Measurements from ENCODE around the gene KMT2C. TPM values are rescaled to one million over a fixed set of nuclear protein-coding genes. Genes with fewer than 3 reads are reported as not detected.

KMT2C gene
- total and polyA plus RNA-seq, 2 of the 13 experiments (the other 11 are each of a cell fraction or from before 2014, with no cell fraction given), result 7.1 to 14.4 TPM

DNA sequence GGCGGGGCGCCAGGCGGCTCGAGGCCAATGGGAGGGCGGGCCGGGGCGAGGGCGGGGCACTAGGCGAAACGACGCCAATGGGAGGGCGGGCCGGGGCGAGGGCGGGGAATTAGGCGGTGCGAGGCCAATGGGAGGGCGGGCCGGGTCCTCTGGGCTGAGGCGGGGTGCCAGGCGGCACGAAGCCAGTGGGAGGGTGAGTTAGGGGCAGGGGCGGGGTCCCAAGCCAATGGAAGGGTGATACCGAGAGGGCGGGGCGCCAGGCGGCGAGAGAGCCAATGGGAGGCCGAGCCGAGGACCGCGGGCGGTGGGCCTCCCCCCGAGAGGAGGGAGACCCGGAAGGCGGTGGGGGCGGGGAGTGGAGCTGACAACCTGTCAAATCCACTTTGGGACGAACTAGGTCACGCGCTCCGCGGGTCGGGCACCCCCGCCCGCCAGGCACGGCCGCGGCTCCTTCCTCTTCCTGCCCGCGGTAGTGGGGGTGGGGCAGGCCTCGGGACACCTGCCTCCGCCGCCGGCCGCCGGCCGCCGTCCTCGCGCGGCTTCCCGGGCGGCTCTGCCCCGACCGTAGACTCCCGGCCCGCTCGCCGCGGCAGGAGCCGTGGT is 28.0 kb upstream of the KMT2C start (continued):
- TF ChIP-seq, protein P1, sequence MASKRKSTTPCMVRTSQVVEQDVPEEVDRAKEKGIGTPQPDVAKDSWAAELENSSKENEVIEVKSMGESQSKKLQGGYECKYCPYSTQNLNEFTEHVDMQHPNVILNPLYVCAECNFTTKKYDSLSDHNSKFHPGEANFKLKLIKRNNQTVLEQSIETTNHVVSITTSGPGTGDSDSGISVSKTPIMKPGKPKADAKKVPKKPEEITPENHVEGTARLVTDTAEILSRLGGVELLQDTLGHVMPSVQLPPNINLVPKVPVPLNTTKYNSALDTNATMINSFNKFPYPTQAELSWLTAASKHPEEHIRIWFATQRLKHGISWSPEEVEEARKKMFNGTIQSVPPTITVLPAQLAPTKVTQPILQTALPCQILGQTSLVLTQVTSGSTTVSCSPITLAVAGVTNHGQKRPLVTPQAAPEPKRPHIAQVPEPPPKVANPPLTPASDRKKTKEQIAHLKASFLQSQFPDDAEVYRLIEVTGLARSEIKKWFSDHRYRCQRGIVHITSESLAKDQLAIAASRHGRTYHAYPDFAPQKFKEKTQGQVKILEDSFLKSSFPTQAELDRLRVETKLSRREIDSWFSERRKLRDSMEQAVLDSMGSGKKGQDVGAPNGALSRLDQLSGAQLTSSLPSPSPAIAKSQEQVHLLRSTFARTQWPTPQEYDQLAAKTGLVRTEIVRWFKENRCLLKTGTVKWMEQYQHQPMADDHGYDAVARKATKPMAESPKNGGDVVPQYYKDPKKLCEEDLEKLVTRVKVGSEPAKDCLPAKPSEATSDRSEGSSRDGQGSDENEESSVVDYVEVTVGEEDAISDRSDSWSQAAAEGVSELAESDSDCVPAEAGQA (IDR thresholded peaks at IDR 0.05; ENCODE audit: low read depth), result no peak
- TF ChIP-seq, protein P1 (CRISPR knock-in tag; IDR thresholded peaks at IDR 0.05; ENCODE audit: borderline replicate concordance), result 0 out of 2 replicates have a peak, but pooled peaks have one; percentile 9
- TF ChIP-seq NFYB (CRISPR knock-in tag; IDR thresholded peaks at IDR 0.05), result peak; percentile 89
- TF ChIP-seq NFYC (CRISPR knock-in tag; IDR thresholded peaks at IDR 0.05), result peak; percentile 88
- TF ChIP-seq EHMT2 (IDR thresholded peaks at IDR 0.05; ENCODE audit: borderline replicate concordance, low read depth, low read length), result no peak
- 0 out of 2 replicates have a peak, but pooled peaks have one; percentile 9 for TF ChIP-seq PCBP1 (IDR thresholded peaks at IDR 0.05; ENCODE audit: borderline replicate concordance, low read depth, low read length)
- TF ChIP-seq TFDP2 (CRISPR knock-in tag; IDR thresholded peaks at IDR 0.05), result peak; percentile 28
- TF ChIP-seq ELF3 (CRISPR knock-in tag; IDR thresholded peaks at IDR 0.05), result peak; percentile 80; the same call in 1 of the 2 replicates
- peak; percentile 61 for TF ChIP-seq BHLHE40 (IDR thresholded peaks at IDR 0.05; ENCODE audit: low read length)
- 0 out of 2 replicates have a peak, but pooled peaks have one; percentile 8 for TF ChIP-seq KDM6A (CRISPR knock-in tag; IDR thresholded peaks at IDR 0.05; ENCODE audit: low read depth)
- TF ChIP-seq HMG20A (CRISPR knock-in tag; IDR thresholded peaks at IDR 0.05; ENCODE audit: borderline replicate concordance), result no peak
- TF ChIP-seq SAP130 (CRISPR knock-in tag; IDR thresholded peaks at IDR 0.05; ENCODE audit: low read depth), result peak; percentile 93
- TF ChIP-seq, protein P2, sequence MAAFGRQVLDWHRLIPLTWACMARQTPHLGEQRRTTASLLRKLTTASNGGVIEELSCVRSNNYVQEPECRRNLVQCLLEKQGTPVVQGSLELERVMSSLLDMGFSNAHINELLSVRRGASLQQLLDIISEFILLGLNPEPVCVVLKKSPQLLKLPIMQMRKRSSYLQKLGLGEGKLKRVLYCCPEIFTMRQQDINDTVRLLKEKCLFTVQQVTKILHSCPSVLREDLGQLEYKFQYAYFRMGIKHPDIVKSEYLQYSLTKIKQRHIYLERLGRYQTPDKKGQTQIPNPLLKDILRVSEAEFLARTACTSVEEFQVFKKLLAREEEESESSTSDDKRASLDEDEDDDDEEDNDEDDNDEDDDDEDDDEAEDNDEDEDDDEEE (CRISPR knock-in tag; IDR thresholded peaks at IDR 0.05), result 0 out of 2 replicates have a peak, but pooled peaks have one; percentile 22
- 0 out of 2 replicates have a peak, but pooled peaks have one; percentile 3 for TF ChIP-seq DMAP1 (CRISPR knock-in tag; IDR thresholded peaks at IDR 0.05)
- TF ChIP-seq FOXK1 (CRISPR knock-in tag; IDR thresholded peaks at IDR 0.05; ENCODE audit: borderline replicate concordance, low read depth), result peak; percentile 51; the same call in 1 of the 2 replicates
- no peak for TF ChIP-seq RCOR2 (CRISPR knock-in tag; IDR thresholded peaks at IDR 0.05)
- TF ChIP-seq CBX1 (IDR thresholded peaks at IDR 0.05; ENCODE audit: low read depth), result peak; percentile 46
- TF ChIP-seq SMAD1 (CRISPR knock-in tag; IDR thresholded peaks at IDR 0.05; ENCODE audit: borderline replicate concordance, low read depth), result peak; percentile 17; the same call in 1 of the 2 replicates
- TF ChIP-seq, protein P3, sequence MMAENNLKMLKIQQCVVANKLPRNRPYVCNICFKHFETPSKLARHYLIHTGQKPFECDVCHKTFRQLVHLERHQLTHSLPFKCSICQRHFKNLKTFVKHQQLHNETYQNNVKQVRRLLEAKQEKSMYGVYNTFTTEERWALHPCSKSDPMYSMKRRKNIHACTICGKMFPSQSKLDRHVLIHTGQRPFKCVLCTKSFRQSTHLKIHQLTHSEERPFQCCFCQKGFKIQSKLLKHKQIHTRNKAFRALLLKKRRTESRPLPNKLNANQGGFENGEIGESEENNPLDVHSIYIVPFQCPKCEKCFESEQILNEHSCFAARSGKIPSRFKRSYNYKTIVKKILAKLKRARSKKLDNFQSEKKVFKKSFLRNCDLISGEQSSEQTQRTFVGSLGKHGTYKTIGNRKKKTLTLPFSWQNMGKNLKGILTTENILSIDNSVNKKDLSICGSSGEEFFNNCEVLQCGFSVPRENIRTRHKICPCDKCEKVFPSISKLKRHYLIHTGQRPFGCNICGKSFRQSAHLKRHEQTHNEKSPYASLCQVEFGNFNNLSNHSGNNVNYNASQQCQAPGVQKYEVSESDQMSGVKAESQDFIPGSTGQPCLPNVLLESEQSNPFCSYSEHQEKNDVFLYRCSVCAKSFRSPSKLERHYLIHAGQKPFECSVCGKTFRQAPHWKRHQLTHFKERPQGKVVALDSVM (CRISPR knock-in tag; IDR thresholded peaks at IDR 0.05), result peak; percentile 43
- no peak for TF ChIP-seq SP1 (IDR thresholded peaks at IDR 0.05)
- peak; percentile 86 for TF ChIP-seq SP1 (CRISPR knock-in tag; IDR thresholded peaks at IDR 0.05)
- no peak for TF ChIP-seq NR2F2 (IDR thresholded peaks at IDR 0.05; ENCODE audit: borderline replicate concordance, low read depth)
